Measurements from ENCODE around the gene MAD2L2.

MAD2L2 gene

GRCh38 chr1:11727119-11727518 is 46.2 kb upstream of the MAD2L2 start:
- H3K9me3 Mint-ChIP-seq: no peaks in the 10 kb centered on the region

GRCh38 chr1:11725616-11726015 is 44.7 kb upstream of the MAD2L2 start:
- peaks cover 6% of the 10 kb centered on the region for H3K27me3 Mint-ChIP-seq (ENCODE audit: low read depth)
- H3K27ac Mint-ChIP-seq: no peak overlapping the region
- no peak for TF ChIP-seq CTCF (IDR thresholded peaks at IDR 0.05; ENCODE audit: unreplicated experiment in 3 of 3)
- no peaks in the 10 kb centered on the region for H3K9me3 Mint-ChIP-seq
- no peak overlapping the region for H3K4me3 Mint-ChIP-seq
- no peaks in the 10 kb centered on the region for H3K36me3 Mint-ChIP-seq (ENCODE audit: low read depth)
- peaks cover 13% of the 10 kb centered on the region for H3K4me1 Mint-ChIP-seq

More at GRCh38 chr1:11727119-11727518, 46.2 kb upstream of the MAD2L2 start:
- no peak overlapping the region for H3K27ac Mint-ChIP-seq
- H3K27me3 Mint-ChIP-seq (ENCODE audit: low read depth): peaks cover 6% of the 10 kb centered on the region
- TF ChIP-seq CTCF (IDR thresholded peaks at IDR 0.05; ENCODE audit: unreplicated experiment in 3 of 3): no peak
- H3K36me3 Mint-ChIP-seq (ENCODE audit: low read depth): no peaks in the 10 kb centered on the region
- H3K4me3 Mint-ChIP-seq: no peak overlapping the region
- peaks cover 24% of the 10 kb centered on the region for H3K4me1 Mint-ChIP-seq

GRCh38 chr1:11722538-11722937 is 41.6 kb upstream of the MAD2L2 start:
- no peak overlapping the region for H3K27ac Mint-ChIP-seq
- TF ChIP-seq CTCF (IDR thresholded peaks at IDR 0.05; ENCODE audit: unreplicated experiment in 3 of 3): no peak
- H3K4me1 Mint-ChIP-seq: no peaks in the 10 kb centered on the region
- no peak overlapping the region for H3K4me3 Mint-ChIP-seq
- H3K9me3 Mint-ChIP-seq: no peaks in the 10 kb centered on the region
- H3K27me3 Mint-ChIP-seq (ENCODE audit: low read depth): peaks cover 20% of the 10 kb centered on the region
- no peaks in the 10 kb centered on the region for H3K36me3 Mint-ChIP-seq (ENCODE audit: low read depth)

- Mint-ChIP-seq H3K4me1 (no peaks in the 10 kb centered on the region), H3K27ac (no peak overlapping the region), H3K36me3 (ENCODE audit: low read depth) (no peaks in the 10 kb centered on the region), H3K27me3 (ENCODE audit: low read depth) (peaks cover 26% of the 10 kb centered on the region), H3K9me3 (no peaks in the 10 kb centered on the region), H3K4me3 (no peak overlapping the region)
- TF ChIP-seq CTCF (IDR thresholded peaks at IDR 0.05; ENCODE audit: unreplicated experiment in 3 of 3): no peak
Measured at GRCh38 chr1:11721311-11721710, 40.4 kb upstream of the MAD2L2 start.

GRCh38 chr1:11720525-11720924 is 39.6 kb upstream of the MAD2L2 start:
- Mint-ChIP-seq H3K27ac (no peak overlapping the region), H3K4me1 (no peaks in the 10 kb centered on the region), H3K36me3 (ENCODE audit: low read depth) (no peaks in the 10 kb centered on the region), H3K27me3 (ENCODE audit: low read depth) (peaks cover 26% of the 10 kb centered on the region), H3K9me3 (no peaks in the 10 kb centered on the region), H3K4me3 (no peak overlapping the region)
- TF ChIP-seq CTCF (IDR thresholded peaks at IDR 0.05; ENCODE audit: unreplicated experiment in 3 of 3): no peak

- H3K4me3 Mint-ChIP-seq: peak overlapping the region in 1 of 3 experiments; percentile 55
- H3K9me3 Mint-ChIP-seq: no peaks in the 10 kb centered on the region
- H3K27ac Mint-ChIP-seq: no peak overlapping the region
- no peak for TF ChIP-seq CTCF (IDR thresholded peaks at IDR 0.05; ENCODE audit: unreplicated experiment in 3 of 3)
- no peaks in the 10 kb centered on the region for H3K36me3 Mint-ChIP-seq (ENCODE audit: low read depth)
- no peaks in the 10 kb centered on the region for H3K4me1 Mint-ChIP-seq
- H3K27me3 Mint-ChIP-seq (ENCODE audit: low read depth): peaks cover 29% of the 10 kb centered on the region
Measured at GRCh38 chr1:11720033-11720376, 39.1 kb upstream of the MAD2L2 start.

Measured in nephron (organoid).